H1 (cell line): ENCODE results near the gene CTSA.

Source experiments
- BCL11A ChIP-seq, 2 experiments: IDR thresholded peaks; one replicate each; pipeline ENCODE4 v1.6.1; 2011; ENCODE audit warnings: low read depth in 2 of 2, low read length in 2 of 2, mild to moderate bottlenecking in 2 of 2
- CBX8 ChIP-seq: fragments of 300-800, 300-1000 bp; sonication (generic); IDR thresholded peaks from 2 replicates; pipeline ENCODE4 v1.7.1; 2016; ENCODE audit warnings: low read depth, low read length, borderline replicate concordance
- CTCF ChIP-seq, 3 experiments: IDR thresholded peaks; 1 replicate in 2 of 3; 2 replicates in 1 of 3; pipeline versions ENCODE4 v1.5.1 to v1.6.1; 2011; ENCODE audit warnings: low read length in 3 of 3, mild to moderate bottlenecking in 3 of 3, inconsistent platforms in 2 of 3, low read depth in 1 of 3, moderate library complexity in 1 of 3; ENCODE audit not compliant: insufficient read depth in 1 of 3; ENCODE audit errors: control extremely low read depth in 1 of 3
- POLR2A ChIP-seq, 2 experiments: IDR thresholded peaks; 1 replicate in 1 of 2; 2 replicates in 1 of 2; pipeline ENCODE4 v1.6.1; 2011; ENCODE audit warnings: low read depth in 2 of 2, low read length in 2 of 2, mild to moderate bottlenecking in 2 of 2; ENCODE audit errors: control extremely low read depth in 1 of 2
- POLR2AphosphoS5 ChIP-seq: IDR thresholded peaks from 2 replicates; pipeline ENCODE4 v1.6.1; 2011; ENCODE audit warnings: low read depth, low read length
- RAD21 ChIP-seq, 2 experiments: IDR thresholded peaks in 1 of 2; conservative IDR thresholded peaks in 1 of 2; 2 replicates each; pipeline ENCODE4 v1.6.1; 2011; ENCODE audit warnings: low read depth in 2 of 2, low read length in 2 of 2, improper control_type of control experiment in 1 of 2, inconsistent platforms in 1 of 2, mild to moderate bottlenecking in 1 of 2, moderate library complexity in 1 of 2
- TBP ChIP-seq: IDR thresholded peaks from 2 replicates; pipeline ENCODE4 v1.6.1; 2011; ENCODE audit warnings: low read depth, low read length, improper control_type of control experiment
- TF ChIP-seq, protein P1 (sequence below): IDR thresholded peaks from 2 replicates; pipeline ENCODE4 v1.6.1; 2012; ENCODE audit warnings: inconsistent platforms

GRCh38 chr20:45873409-45874103, 17.6 kb upstream of the CTSA start:
- TF ChIP-seq POLR2A (IDR thresholded peaks at IDR 0.05; ENCODE audit: control extremely low read depth in 1 of 2, low read depth in 2 of 2, low read length in 2 of 2) (no peak), CTCF (IDR thresholded peaks at IDR 0.05; ENCODE audit: control extremely low read depth in 1 of 3, insufficient read depth in 1 of 3, low read depth in 1 of 3, low read length in 3 of 3) (no peak), POLR2AphosphoS5 (no peak), TBP (no peak), RAD21 (IDR thresholded peaks at IDR 0.05 in 1 of 2, conservative IDR thresholded peaks at IDR 0.05 in 1 of 2; ENCODE audit: low read depth in 2 of 2, low read length in 2 of 2) (no peak), CBX8 (no peak), BCL11A (IDR thresholded peaks at IDR 0.05; ENCODE audit: low read depth in 2 of 2, low read length in 2 of 2) (no peak)
- TF ChIP-seq, protein P1, sequence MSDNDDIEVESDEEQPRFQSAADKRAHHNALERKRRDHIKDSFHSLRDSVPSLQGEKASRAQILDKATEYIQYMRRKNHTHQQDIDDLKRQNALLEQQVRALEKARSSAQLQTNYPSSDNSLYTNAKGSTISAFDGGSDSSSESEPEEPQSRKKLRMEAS = no peak
